HepG2 (cell line): ENCODE measurements around the gene ZNF84. TPM values are rescaled to one million over a fixed set of nuclear protein-coding genes. Genes with fewer than 3 reads are reported as not detected.

ENCODE experiments used
- CREM ChIP-seq, 2 experiments: sonication (generic) in 1 of 2; formaldehyde crosslinking in 1 of 2; IDR thresholded peaks; 2 replicates each; pipeline versions ENCODE4 v1.4.0 to v1.6.1; 2016 to 2020; ENCODE audit warnings: antibody characterized with exemption in 1 of 2, mild to moderate bottlenecking in 1 of 2, missing genetic modification reagents in 1 of 2
- IKZF4 ChIP-seq: sonication (generic); formaldehyde crosslinking; IDR thresholded peaks from 2 replicates; pipeline ENCODE4 v1.5.1; 2020; ENCODE audit warnings: borderline replicate concordance, mild to moderate bottlenecking, low read depth, missing genetic modification reagents; ENCODE audit errors: not compliant biosample characterization
- JUNB ChIP-seq: sonication (generic); formaldehyde crosslinking; IDR thresholded peaks from 2 replicates; pipeline ENCODE4 v1.8.0; 2022; ENCODE audit warnings: missing genetic modification reagents, mild to moderate bottlenecking, borderline replicate concordance
- KDM6A ChIP-seq: IDR thresholded peaks from 2 replicates; pipeline ENCODE4 v1.6.1; 2016; ENCODE audit warnings: low read depth
- MZF1 ChIP-seq: sonication (generic); formaldehyde crosslinking; IDR thresholded peaks from 2 replicates; pipeline ENCODE4 v1.8.1; 2023; ENCODE audit warnings: mild to moderate bottlenecking, missing genetic modification reagents, borderline replicate concordance
- PAXIP1 ChIP-seq: sonication (generic); formaldehyde crosslinking; conservative IDR thresholded peaks from 2 replicates; pipeline ENCODE4 v1.4.0; 2020; ENCODE audit warnings: mild to moderate bottlenecking, missing genetic modification reagents, moderate library complexity
- SALL2 ChIP-seq: sonication (generic); formaldehyde crosslinking; IDR thresholded peaks from 2 replicates; pipeline ENCODE4 v1.8.1; 2023; ENCODE audit warnings: mild to moderate bottlenecking, missing genetic modification reagents, inconsistent platforms
- SKI ChIP-seq: fragments of 450-650 bp; IDR thresholded peaks from one replicate; pipeline ENCODE4 v1.6.1; 2018; ENCODE audit warnings: mild to moderate bottlenecking; ENCODE audit not compliant: partially characterized antibody
- TCF12 ChIP-seq, 2 experiments: fragments of 450-650 bp in 1 of 2; sonication (generic) in 1 of 2; formaldehyde crosslinking in 1 of 2; IDR thresholded peaks; 2 replicates each; pipeline versions ENCODE4 v1.6.1 to v1.8.0; 2017 to 2022; ENCODE audit warnings: antibody characterized with exemption in 1 of 2, mild to moderate bottlenecking in 1 of 2, missing genetic modification reagents in 1 of 2, moderate library complexity in 1 of 2
- TFE3 ChIP-seq: IDR thresholded peaks from 2 replicates; pipeline ENCODE4 v1.6.1; 2016
- ZMYM2 ChIP-seq: sonication (generic); formaldehyde crosslinking; IDR thresholded peaks from 2 replicates; pipeline ENCODE4 v1.8.0; 2022; ENCODE audit warnings: mild to moderate bottlenecking, missing genetic modification reagents
- ZNF282 ChIP-seq: fragments of 450-650 bp; IDR thresholded peaks from 2 replicates; pipeline ENCODE4 v1.6.1; 2018; ENCODE audit not compliant: partially characterized antibody
- ZNF350 ChIP-seq: sonication (generic); formaldehyde crosslinking; IDR thresholded peaks from 2 replicates; pipeline ENCODE4 v1.4.0; 2020; ENCODE audit warnings: mild to moderate bottlenecking, low read depth, missing genetic modification reagents, borderline replicate concordance
- ZNF484 ChIP-seq: sonication (generic); formaldehyde crosslinking; IDR thresholded peaks from 2 replicates; pipeline ENCODE4 v1.5.1; 2020; ENCODE audit warnings: mild to moderate bottlenecking, low read depth, missing genetic modification reagents, borderline replicate concordance
- ZNF547 ChIP-seq: sonication (generic); formaldehyde crosslinking; IDR thresholded peaks from 2 replicates; pipeline ENCODE4 v1.5.1; 2020; ENCODE audit warnings: mild to moderate bottlenecking, missing genetic modification reagents
- ZNF713 ChIP-seq: sonication (generic); formaldehyde crosslinking; IDR thresholded peaks from 2 replicates; pipeline ENCODE4 v1.4.0; 2020; ENCODE audit warnings: mild to moderate bottlenecking, missing genetic modification reagents
- ZNF780A ChIP-seq: sonication (generic); formaldehyde crosslinking; IDR thresholded peaks from 2 replicates; pipeline ENCODE4 v1.8.0; 2022; ENCODE audit warnings: mild to moderate bottlenecking, missing genetic modification reagents, moderate library complexity
- ZSCAN12 ChIP-seq: sonication (generic); formaldehyde crosslinking; IDR thresholded peaks from 2 replicates; pipeline ENCODE4 v1.9.0; 2021; ENCODE audit warnings: mild to moderate bottlenecking, missing genetic modification reagents
- polyA plus RNA-seq, 8 experiments: library from polyadenylated mRNA; depleted of rRNA in 3 of 8; stranded (reverse) in 7 of 8; unstranded in 1 of 8; fragments of >200 nt; fragmentation: Illumina TruSeq in 4 of 8; extraction: Trizol in 4 of 8; gene quantifications; 2 replicates each; pipeline versions ENCODE4 v1.2.1 to v1.2.3, GENCODE V29; 2011 to 2016; ENCODE audit warnings: low read depth in 4 of 8, missing spikeins in 1 of 8, mixed read lengths in 1 of 8; ENCODE audit not compliant: insufficient read depth in 1 of 8
- total RNA-seq, 5 experiments: library from RNA; depleted of rRNA; stranded (reverse); fragments of >200 nt; fragmentation: Illumina TruSeq; extraction: Trizol; gene quantifications; 2 replicates each; pipeline ENCODE4 v1.2.3, GENCODE V29; 2016; ENCODE audit warnings: low read depth in 1 of 5
- TF ChIP-seq, protein P1 (sequence below): sonication (generic); formaldehyde crosslinking; IDR thresholded peaks from 2 replicates; pipeline ENCODE4 v1.5.0; 2020; ENCODE audit warnings: mild to moderate bottlenecking, missing genetic modification reagents, moderate library complexity
- TF ChIP-seq, protein P2 (sequence below): fragments of 450-650 bp; IDR thresholded peaks from 2 replicates; pipeline ENCODE4 v1.6.1; 2016

Gene ZNF84
- total and polyA plus RNA-seq, 2 of the 13 experiments (the other 11 are each of a cell fraction or from before 2014, with no cell fraction given), result 15.5 to 21.8 TPM

- TF ChIP-seq PAXIP1 (CRISPR knock-in tag) (no peak), ZSCAN12 (CRISPR knock-in tag) (no peak), JUNB (CRISPR knock-in tag) (no peak), IKZF4 (no peak), SALL2 (CRISPR knock-in tag) (peak; percentile 6; the same call in 1 of the 2 replicates), TFE3 (no peak), ZNF282 (no peak), ZMYM2 (CRISPR knock-in tag) (no peak), KDM6A (CRISPR knock-in tag) (no peak), SKI (peak; percentile 48), MZF1 (CRISPR knock-in tag) (no peak), TCF12 (IDR thresholded peaks at IDR 0.05) (no peak), TCF12 (CRISPR knock-in tag; IDR thresholded peaks at IDR 0.05) (no peak), CREM (IDR thresholded peaks at IDR 0.05) (peak; percentile 97), CREM (CRISPR knock-in tag; IDR thresholded peaks at IDR 0.05) (peak; percentile 63; the same call in 1 of the 2 replicates), ZNF713 (CRISPR knock-in tag) (0 out of 2 replicates have a peak, but pooled peaks have one; percentile 52), ZNF484 (no peak), ZNF780A (CRISPR knock-in tag) (no peak), ZNF547 (CRISPR knock-in tag) (peak; percentile 64; the same call in 1 of the 2 replicates), ZNF350 (CRISPR knock-in tag) (peak; percentile 84; the same call in 1 of the 2 replicates)
- TF ChIP-seq, protein P1, sequence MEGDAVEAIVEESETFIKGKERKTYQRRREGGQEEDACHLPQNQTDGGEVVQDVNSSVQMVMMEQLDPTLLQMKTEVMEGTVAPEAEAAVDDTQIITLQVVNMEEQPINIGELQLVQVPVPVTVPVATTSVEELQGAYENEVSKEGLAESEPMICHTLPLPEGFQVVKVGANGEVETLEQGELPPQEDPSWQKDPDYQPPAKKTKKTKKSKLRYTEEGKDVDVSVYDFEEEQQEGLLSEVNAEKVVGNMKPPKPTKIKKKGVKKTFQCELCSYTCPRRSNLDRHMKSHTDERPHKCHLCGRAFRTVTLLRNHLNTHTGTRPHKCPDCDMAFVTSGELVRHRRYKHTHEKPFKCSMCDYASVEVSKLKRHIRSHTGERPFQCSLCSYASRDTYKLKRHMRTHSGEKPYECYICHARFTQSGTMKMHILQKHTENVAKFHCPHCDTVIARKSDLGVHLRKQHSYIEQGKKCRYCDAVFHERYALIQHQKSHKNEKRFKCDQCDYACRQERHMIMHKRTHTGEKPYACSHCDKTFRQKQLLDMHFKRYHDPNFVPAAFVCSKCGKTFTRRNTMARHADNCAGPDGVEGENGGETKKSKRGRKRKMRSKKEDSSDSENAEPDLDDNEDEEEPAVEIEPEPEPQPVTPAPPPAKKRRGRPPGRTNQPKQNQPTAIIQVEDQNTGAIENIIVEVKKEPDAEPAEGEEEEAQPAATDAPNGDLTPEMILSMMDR (CRISPR knock-in tag), result no peak; the same call in 1 of the 2 replicates
- TF ChIP-seq, protein P2, sequence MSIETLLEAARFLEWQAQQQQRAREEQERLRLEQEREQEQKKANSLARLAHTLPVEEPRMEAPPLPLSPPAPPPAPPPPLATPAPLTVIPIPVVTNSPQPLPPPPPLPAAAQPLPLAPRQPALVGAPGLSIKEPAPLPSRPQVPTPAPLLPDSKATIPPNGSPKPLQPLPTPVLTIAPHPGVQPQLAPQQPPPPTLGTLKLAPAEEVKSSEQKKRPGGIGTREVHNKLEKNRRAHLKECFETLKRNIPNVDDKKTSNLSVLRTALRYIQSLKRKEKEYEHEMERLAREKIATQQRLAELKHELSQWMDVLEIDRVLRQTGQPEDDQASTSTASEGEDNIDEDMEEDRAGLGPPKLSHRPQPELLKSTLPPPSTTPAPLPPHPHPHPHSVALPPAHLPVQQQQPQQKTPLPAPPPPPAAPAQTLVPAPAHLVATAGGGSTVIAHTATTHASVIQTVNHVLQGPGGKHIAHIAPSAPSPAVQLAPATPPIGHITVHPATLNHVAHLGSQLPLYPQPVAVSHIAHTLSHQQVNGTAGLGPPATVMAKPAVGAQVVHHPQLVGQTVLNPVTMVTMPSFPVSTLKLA, result no peak; the same call in 1 of the 2 replicates
These were observed 43.3 kb downstream of the ZNF84 start, which contains the start of gene ZNF140 (continued) for GRCh38 chr12:133080368-133081158.
